DND-41 (cell line): ENCODE data around the gene KLHL36.

Experiments used
- ATAC-seq: fragments of 200-7000 bp; cut with Tn5 transposase; 3 replicates; pipeline ENCODE4 v1.9.1; 2021; ENCODE audit warnings: low read depth; ENCODE audit not compliant: insufficient read depth
- DNase-seq: peaks from one replicate; pipeline ENCODE4 v3.0.0-alpha.2; 2020
- H2AFZ ChIP-seq: 2 replicates; pipeline ENCODE4 v1.6.0; 2012; ENCODE audit warnings: low read depth, low read length
- H3K27ac ChIP-seq: 2 replicates; pipeline ENCODE4 v1.5.1; 2012; ENCODE audit warnings: low read length, inconsistent platforms
- H3K27me3 ChIP-seq: fragments of 200-600 bp; sonication (generic); 2 replicates; pipeline ENCODE4 v1.6.0; 2012; ENCODE audit warnings: low read length, mild to moderate bottlenecking, inconsistent platforms; ENCODE audit not compliant: insufficient read depth, poor library complexity
- H3K36me3 ChIP-seq: 2 replicates; pipeline ENCODE4 v1.5.1; 2012; ENCODE audit warnings: low read length, inconsistent platforms; ENCODE audit not compliant: insufficient read depth
- H3K4me1 ChIP-seq: 2 replicates; pipeline ENCODE4 v1.5.1; 2012; ENCODE audit warnings: mild to moderate bottlenecking, low read length; ENCODE audit not compliant: insufficient read depth
- H3K4me2 ChIP-seq: 2 replicates; pipeline ENCODE4 v1.6.0; 2012; ENCODE audit warnings: mild to moderate bottlenecking, moderate library complexity, low read length, inconsistent platforms; ENCODE audit not compliant: insufficient read depth
- H3K4me3 ChIP-seq, 2 experiments: fragments of 200-600 bp in 1 of 2; shearing (Covaris generic) in 1 of 2; 2 replicates each; pipeline ENCODE4 v1.5.1; 2012 to 2016; ENCODE audit warnings: inconsistent platforms in 2 of 2, low read length in 2 of 2, mild to moderate bottlenecking in 2 of 2, low read depth in 1 of 2, moderate library complexity in 1 of 2
- H3K79me2 ChIP-seq: 2 replicates; pipeline ENCODE4 v1.6.0; 2012; ENCODE audit warnings: low read length, inconsistent platforms; ENCODE audit not compliant: insufficient read depth
- H3K9ac ChIP-seq: 2 replicates; pipeline ENCODE4 v1.6.0; 2012; ENCODE audit warnings: low read depth, mild to moderate bottlenecking, inconsistent platforms, low read length, moderate library complexity
- H3K9me3 ChIP-seq: 2 replicates; pipeline ENCODE4 v1.5.1; 2012; ENCODE audit warnings: low read length, moderate library complexity, mild to moderate bottlenecking, inconsistent platforms; ENCODE audit not compliant: insufficient read depth, severe bottlenecking
- H4K20me1 ChIP-seq: 2 replicates; pipeline ENCODE4 v1.6.0; 2012; ENCODE audit warnings: low read length; ENCODE audit not compliant: insufficient read depth
- EZH2 ChIP-seq: IDR thresholded peaks from 3 replicates; pipeline ENCODE4 v1.6.1; 2012; ENCODE audit warnings: borderline replicate concordance, low read depth, mild to moderate bottlenecking, moderate library complexity, low read length, inconsistent platforms; ENCODE audit not compliant: severe bottlenecking
- TF ChIP-seq, protein P1 (sequence below): IDR thresholded peaks from 2 replicates; pipeline ENCODE4 v1.5.1; 2012; ENCODE audit warnings: borderline replicate concordance, low read length, moderate library complexity, mild to moderate bottlenecking; ENCODE audit not compliant: poor library complexity, severe bottlenecking; ENCODE audit errors: extremely low read depth

KLHL36 gene

GRCh38 chr16:84633622-84634021 lies 14.7 kb upstream of the KLHL36 start:
- DNase-seq = no peak
- no peaks in the 10 kb centered on the region for H3K79me2 ChIP-seq
- no peaks in the 10 kb centered on the region for H3K36me3 ChIP-seq
- no peak overlapping the region for H3K9ac ChIP-seq
- H3K27ac ChIP-seq = no peak overlapping the region
- H3K4me3 ChIP-seq = no peak overlapping the region
- H2AFZ ChIP-seq = no peak overlapping the region
- no peaks in the 10 kb centered on the region for H3K9me3 ChIP-seq
- no peak for ATAC-seq
- no peaks in the 10 kb centered on the region for H3K4me1 ChIP-seq
- H4K20me1 ChIP-seq = no peaks in the 10 kb centered on the region
- no peak overlapping the region for H3K4me2 ChIP-seq
- peaks cover 4% of the 10 kb centered on the region for H3K27me3 ChIP-seq
- TF ChIP-seq, protein P1, sequence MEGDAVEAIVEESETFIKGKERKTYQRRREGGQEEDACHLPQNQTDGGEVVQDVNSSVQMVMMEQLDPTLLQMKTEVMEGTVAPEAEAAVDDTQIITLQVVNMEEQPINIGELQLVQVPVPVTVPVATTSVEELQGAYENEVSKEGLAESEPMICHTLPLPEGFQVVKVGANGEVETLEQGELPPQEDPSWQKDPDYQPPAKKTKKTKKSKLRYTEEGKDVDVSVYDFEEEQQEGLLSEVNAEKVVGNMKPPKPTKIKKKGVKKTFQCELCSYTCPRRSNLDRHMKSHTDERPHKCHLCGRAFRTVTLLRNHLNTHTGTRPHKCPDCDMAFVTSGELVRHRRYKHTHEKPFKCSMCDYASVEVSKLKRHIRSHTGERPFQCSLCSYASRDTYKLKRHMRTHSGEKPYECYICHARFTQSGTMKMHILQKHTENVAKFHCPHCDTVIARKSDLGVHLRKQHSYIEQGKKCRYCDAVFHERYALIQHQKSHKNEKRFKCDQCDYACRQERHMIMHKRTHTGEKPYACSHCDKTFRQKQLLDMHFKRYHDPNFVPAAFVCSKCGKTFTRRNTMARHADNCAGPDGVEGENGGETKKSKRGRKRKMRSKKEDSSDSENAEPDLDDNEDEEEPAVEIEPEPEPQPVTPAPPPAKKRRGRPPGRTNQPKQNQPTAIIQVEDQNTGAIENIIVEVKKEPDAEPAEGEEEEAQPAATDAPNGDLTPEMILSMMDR = no peak

- H4K20me1 ChIP-seq = no peaks in the 10 kb centered on the region
- H3K4me2 ChIP-seq = no peak overlapping the region
- H3K27ac ChIP-seq = no peak overlapping the region
- H3K27me3 ChIP-seq = no peaks in the 10 kb centered on the region
- no peak overlapping the region for H3K4me3 ChIP-seq
- H3K79me2 ChIP-seq = no peaks in the 10 kb centered on the region
- TF ChIP-seq EZH2 = no peak
- TF ChIP-seq, protein P1 = no peak
- H3K9me3 ChIP-seq = no peaks in the 10 kb centered on the region
- DNase-seq (no peak), ATAC-seq (no peak)
- H3K36me3 ChIP-seq = no peaks in the 10 kb centered on the region
- H3K4me1 ChIP-seq = 0 out of 2 replicates have a peak, but pooled peaks cover 3% of the 10 kb centered on the region
- H3K9ac ChIP-seq = no peak overlapping the region
- no peak overlapping the region for H2AFZ ChIP-seq
Observed at GRCh38 chr16:84635702-84636101, 12.6 kb upstream of the KLHL36 start.

DNA sequence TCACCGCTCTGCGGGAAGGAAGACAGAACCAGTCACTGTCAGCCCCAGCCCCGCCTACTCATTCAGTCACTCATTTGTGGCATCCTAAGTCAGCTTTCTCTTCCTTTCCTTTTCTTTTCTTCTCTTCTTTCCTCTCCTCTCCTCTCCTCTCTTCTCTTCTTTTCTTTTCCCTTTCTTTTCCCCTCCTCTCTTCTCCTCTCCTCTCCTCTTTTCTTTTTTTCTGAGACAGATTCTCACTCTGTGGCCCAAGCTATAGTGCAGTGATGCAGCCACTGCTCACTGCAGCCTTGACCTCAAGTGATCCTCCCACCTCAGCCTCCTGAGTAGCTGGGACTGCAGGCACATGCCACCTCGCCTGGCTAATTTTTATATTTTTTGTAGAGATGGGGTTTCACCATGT lies 10.6 kb upstream of the KLHL36 start:
- no peaks in the 10 kb centered on the region for H3K36me3 ChIP-seq
- H3K9me3 ChIP-seq = no peaks in the 10 kb centered on the region
- no peak overlapping the region for H3K27ac ChIP-seq
- H3K4me2 ChIP-seq = no peak overlapping the region
- H4K20me1 ChIP-seq = no peaks in the 10 kb centered on the region
- no peaks in the 10 kb centered on the region for H3K79me2 ChIP-seq
- no peak overlapping the region for H3K9ac ChIP-seq
- H3K4me3 ChIP-seq = no peak overlapping the region
- ATAC-seq (no peak), DNase-seq (no peak)
- TF ChIP-seq, protein P1 = no peak
- no peak for TF ChIP-seq EZH2
- H3K27me3 ChIP-seq = no peaks in the 10 kb centered on the region
- H2AFZ ChIP-seq = no peak overlapping the region
- peaks cover 11% of the 10 kb centered on the region for H3K4me1 ChIP-seq

DNA sequence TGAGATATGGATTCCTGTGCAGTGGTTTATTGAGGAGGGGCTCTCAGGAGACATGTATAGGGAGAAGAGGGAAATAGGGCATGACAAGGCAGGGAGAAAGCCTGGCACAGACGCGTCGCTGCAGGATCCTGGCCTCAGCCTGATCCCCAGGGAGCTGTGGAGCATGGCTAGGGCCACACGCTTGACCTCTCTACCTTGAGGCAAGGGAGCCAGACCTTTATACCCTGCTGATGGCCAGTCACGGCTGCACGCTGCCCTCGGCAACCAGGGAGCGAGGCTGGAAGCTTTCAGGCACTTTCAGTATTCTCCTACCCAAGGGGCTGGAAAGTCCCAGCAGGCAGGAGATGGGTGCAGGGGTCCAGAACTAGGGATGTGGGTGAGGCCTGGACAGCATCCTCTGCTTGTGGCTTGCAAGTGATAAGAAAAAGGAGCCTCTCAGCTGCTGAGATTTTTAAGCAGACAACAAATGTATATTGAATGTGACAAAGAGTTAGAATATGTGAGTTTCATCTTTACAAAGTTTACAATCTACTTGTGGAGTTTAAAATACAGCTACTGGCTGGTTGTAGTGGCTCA lies 10.0 kb upstream of the KLHL36 start:
- no peak overlapping the region for H3K4me3 ChIP-seq
- no peak overlapping the region for H3K4me2 ChIP-seq
- no peak overlapping the region for H2AFZ ChIP-seq
- no peak overlapping the region for H3K27ac ChIP-seq
- no peaks in the 10 kb centered on the region for H3K36me3 ChIP-seq
- H3K9me3 ChIP-seq = no peaks in the 10 kb centered on the region
- TF ChIP-seq, protein P1 = no peak
- no peak for TF ChIP-seq EZH2
- H3K4me1 ChIP-seq = peaks cover 11% of the 10 kb centered on the region
- H3K27me3 ChIP-seq = no peaks in the 10 kb centered on the region
- H3K79me2 ChIP-seq = no peaks in the 10 kb centered on the region
- DNase-seq (no peak), ATAC-seq (no peak)
- no peak overlapping the region for H3K9ac ChIP-seq
- no peaks in the 10 kb centered on the region for H4K20me1 ChIP-seq
